ENCODE results near the gene TPK1.
"Not testable (repeated sequence)": the region's sequence is repeated elsewhere in the genome, so short reads cannot be mapped to it uniquely, and the experiment has no call there.

Gene TPK1

DNA sequence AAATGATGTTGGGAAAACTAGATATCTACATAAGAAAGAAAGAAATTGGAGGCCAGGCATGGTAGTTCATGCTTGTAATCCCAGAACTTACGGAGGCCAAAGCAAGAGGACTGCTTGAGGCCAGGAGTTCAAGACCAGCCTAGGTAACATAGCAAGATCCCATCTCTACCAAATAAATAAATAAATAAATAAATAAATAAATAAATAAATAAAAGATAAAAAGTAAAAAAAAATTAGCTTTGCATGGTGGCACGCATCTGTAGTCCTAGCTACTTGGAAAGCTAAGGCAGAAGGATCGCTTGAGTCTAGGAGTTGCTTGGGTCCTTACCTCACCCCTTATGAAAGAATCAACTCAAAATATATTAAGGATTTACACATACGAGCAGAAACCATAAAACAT is 238.9 kb downstream of the TPK1 start:
- DNase-seq (ENCODE audit: low read depth): no peak
- TF ChIP-seq, protein P1, sequence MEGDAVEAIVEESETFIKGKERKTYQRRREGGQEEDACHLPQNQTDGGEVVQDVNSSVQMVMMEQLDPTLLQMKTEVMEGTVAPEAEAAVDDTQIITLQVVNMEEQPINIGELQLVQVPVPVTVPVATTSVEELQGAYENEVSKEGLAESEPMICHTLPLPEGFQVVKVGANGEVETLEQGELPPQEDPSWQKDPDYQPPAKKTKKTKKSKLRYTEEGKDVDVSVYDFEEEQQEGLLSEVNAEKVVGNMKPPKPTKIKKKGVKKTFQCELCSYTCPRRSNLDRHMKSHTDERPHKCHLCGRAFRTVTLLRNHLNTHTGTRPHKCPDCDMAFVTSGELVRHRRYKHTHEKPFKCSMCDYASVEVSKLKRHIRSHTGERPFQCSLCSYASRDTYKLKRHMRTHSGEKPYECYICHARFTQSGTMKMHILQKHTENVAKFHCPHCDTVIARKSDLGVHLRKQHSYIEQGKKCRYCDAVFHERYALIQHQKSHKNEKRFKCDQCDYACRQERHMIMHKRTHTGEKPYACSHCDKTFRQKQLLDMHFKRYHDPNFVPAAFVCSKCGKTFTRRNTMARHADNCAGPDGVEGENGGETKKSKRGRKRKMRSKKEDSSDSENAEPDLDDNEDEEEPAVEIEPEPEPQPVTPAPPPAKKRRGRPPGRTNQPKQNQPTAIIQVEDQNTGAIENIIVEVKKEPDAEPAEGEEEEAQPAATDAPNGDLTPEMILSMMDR (IDR thresholded peaks at IDR 0.05; ENCODE audit: control insufficient read depth, extremely low read depth, insufficient read depth): no peak
- no peak overlapping the region for H3K4me3 ChIP-seq (ENCODE audit: low read depth, low read length)

DNA sequence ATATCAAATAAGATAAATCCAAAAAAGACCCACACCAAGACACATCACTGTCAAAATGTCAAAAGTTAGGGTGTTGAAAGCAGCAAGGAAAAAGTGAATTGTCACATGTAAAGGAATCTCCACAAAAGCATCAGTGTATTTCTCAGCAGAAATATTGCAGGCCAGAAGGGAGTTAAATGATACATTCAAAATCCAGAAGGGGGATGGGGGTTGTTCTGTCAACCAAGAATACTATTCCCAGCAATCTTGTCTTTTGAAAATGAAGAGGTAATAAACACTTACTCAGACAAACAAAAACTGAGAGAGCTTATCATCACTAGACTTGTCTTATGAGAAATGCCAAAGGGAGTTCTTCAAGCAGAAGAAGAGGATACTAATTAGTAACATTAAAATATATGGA is 241.3 kb downstream of the TPK1 start:
- no peak overlapping the region for H3K4me3 ChIP-seq (ENCODE audit: low read depth, low read length)
- TF ChIP-seq, protein P1 (IDR thresholded peaks at IDR 0.05; ENCODE audit: control insufficient read depth, extremely low read depth, insufficient read depth): no peak
- DNase-seq (ENCODE audit: low read depth): no peak

DNA sequence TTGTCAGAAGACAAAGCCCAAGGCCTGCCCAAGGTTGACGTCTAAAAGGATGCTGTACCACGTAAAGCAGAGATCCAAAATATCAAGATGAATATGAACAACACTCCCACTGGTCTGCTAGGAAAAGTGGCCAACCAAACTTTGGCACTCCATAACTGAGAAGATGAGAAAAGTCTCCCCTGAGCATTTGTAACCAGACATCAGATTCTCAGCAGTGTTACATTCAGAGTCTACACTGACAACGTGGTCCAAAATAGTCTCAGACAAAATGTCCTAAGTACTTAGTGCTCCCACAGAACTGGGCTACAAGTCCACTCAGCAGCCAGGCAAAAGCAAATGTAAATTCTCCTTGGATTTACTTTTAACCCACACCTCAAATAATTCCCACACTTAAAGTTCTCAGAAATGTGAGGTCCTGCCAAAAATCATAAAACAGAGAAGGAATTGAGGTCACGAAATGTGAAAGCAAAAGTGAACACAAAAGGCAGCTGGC is 247.2 kb downstream of the TPK1 start:
- H3K4me3 ChIP-seq (ENCODE audit: low read depth, low read length): no peak overlapping the region
- DNase-seq (ENCODE audit: low read depth): no peak
- TF ChIP-seq, protein P1 (IDR thresholded peaks at IDR 0.05; ENCODE audit: control insufficient read depth, extremely low read depth, insufficient read depth): no peak

DNA sequence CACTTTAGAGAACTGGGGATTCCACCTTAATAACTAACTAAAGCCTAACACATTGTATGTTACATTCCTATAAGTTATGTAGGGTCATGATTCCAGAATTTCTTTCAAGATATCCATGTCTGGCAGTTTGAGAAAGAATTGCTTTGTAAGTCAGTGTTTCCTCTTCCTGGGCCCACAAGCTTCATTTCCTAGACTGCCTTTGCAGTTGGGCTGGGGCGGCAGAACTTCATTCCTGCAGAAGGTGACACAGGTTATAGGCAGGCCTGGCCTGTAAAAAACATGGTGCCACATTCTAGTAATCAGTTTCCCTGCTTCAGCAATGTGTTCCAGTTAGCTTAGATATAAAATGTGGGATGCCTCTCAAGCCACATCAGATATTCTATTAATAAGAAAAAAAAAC is 248.2 kb downstream of the TPK1 start:
- H3K4me3 ChIP-seq (ENCODE audit: low read depth, low read length): no peak overlapping the region
- no peak for DNase-seq (ENCODE audit: low read depth)
- TF ChIP-seq, protein P1 (IDR thresholded peaks at IDR 0.05; ENCODE audit: control insufficient read depth, extremely low read depth, insufficient read depth): no peak

DNA sequence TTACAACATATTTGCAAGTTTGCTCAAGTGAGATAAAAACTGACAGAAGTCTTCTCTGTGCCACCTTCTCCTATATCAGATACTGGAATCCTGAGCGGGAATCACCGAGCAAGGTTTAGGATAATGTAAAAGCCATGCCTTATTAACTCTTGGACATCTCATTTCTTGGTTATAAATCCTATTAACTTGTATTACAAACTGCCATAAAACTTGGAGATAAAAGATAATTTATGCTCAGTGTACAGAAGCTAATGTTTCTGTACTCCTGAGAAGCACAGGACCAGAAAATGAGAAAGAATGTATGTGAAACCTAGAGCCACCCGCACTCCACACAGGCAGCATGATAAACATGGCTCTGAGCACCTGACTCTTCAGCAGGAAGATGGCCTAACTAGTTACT is 251.1 kb downstream of the TPK1 start:
- H3K4me3 ChIP-seq (ENCODE audit: low read depth, low read length): no peak overlapping the region
- TF ChIP-seq, protein P1 (IDR thresholded peaks at IDR 0.05; ENCODE audit: control insufficient read depth, extremely low read depth, insufficient read depth): no peak
- no peak for DNase-seq (ENCODE audit: low read depth)

DNA sequence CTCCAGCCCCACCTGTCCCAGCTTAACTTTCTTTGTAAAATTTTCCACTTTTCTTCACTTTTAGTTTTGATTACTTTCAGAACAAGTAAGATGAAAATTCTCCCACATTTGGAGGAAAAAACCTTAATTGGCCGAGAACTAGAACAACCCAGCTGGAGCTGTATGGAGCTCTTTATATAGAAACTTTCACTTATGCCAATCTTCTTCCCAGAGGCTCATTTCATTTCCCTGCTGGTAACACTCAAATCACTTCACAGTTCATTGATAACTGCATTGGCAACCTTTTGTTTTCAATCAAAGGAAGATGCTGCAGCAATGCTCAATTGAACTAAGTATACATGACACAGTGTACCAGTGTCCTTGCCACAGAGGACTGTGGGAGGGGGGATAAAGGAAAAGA is 256.2 kb downstream of the TPK1 start:
- DNase-seq (ENCODE audit: low read depth): no peak
- H3K4me3 ChIP-seq (ENCODE audit: low read depth, low read length): no peak overlapping the region
- TF ChIP-seq, protein P1 (IDR thresholded peaks at IDR 0.05; ENCODE audit: control insufficient read depth, extremely low read depth, insufficient read depth): no peak

DNA sequence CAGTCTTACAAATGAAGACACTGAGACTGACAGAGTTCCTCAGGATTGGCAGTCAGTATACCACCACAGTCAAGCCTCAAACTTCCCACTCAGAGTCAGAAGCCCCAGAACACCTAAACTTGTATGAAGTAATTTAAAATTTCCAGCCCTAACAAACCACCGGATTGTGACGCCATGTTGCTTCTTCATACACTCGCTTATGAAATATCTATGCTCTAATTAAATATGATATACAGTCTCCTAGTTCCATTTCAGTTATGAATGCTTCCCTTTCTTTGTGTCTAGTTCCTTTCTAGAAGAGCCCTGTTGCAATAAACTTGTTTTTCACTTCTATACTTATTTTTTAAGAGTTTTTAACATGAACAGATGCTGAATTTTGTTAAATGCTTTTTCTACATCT is 260.4 kb downstream of the TPK1 start:
- TF ChIP-seq, protein P1 (IDR thresholded peaks at IDR 0.05; ENCODE audit: control insufficient read depth, extremely low read depth, insufficient read depth): no peak
- H3K4me3 ChIP-seq (ENCODE audit: low read depth, low read length): no peak overlapping the region
- DNase-seq (ENCODE audit: low read depth): no peak

DNA sequence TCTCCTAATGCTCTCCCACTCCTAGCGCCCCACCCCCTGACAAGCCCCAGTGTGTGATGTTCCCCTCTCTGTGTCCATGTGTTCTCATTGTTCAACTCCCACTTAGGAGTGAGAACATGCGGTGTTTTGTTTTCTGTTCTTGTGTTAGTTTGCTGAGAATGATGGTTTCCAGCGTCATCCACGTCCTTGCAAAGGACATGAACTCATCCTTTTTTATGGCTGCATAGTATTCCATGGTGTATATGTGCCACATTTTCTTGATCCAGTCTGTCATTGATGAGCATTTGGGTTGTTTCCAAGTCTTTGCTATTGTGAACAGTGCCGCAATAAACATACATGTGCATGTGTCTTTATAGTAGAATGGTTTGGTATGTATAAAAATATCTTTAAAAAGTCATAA is 261.1 kb downstream of the TPK1 start:
- H3K4me3 ChIP-seq (ENCODE audit: low read depth, low read length): not testable (repeated sequence)

More for the DNA sequence above, 261.1 kb downstream of the TPK1 start:
- not testable (repeated sequence) for DNase-seq (ENCODE audit: low read depth)
